Liver (tissue), 9 donors: Measurements from ENCODE around the gene ARHGEF12. TPM values are rescaled to one million over a fixed set of nuclear protein-coding genes. Genes with fewer than 3 reads are reported as not detected.

ENCODE experiments used
- DNase-seq: peaks from one replicate; pipeline ENCODE4 v3.0.0-alpha.2; 2017; ENCODE audit warnings: low spot score
- H3K27ac ChIP-seq, 2 donors: one replicate each; pipeline ENCODE4 v1.7.0; 2013; ENCODE audit warnings: inconsistent platforms in 2 of 2, low read length in 2 of 2, control low read depth in 1 of 2, low read depth in 1 of 2, mild to moderate bottlenecking in 1 of 2
- H3K27me3 ChIP-seq, 4 donors: one replicate each; pipeline versions ENCODE4 v1.6.1 to v1.7.0; 2013; ENCODE audit warnings: low read length in 3 of 4, inconsistent platforms in 1 of 4, mild to moderate bottlenecking in 1 of 4, moderate library complexity in 1 of 4; ENCODE audit not compliant: control insufficient read depth in 4 of 4, insufficient read depth in 4 of 4
- H3K36me3 ChIP-seq, 4 donors: one replicate each; pipeline versions ENCODE4 v1.6.1 to v1.7.0; 2013; ENCODE audit warnings: low read length in 3 of 4, mild to moderate bottlenecking in 3 of 4, low read depth in 1 of 4, moderate library complexity in 1 of 4; ENCODE audit not compliant: control insufficient read depth in 4 of 4, insufficient read depth in 3 of 4
- H3K4me1 ChIP-seq, 4 donors: one replicate each; pipeline versions ENCODE4 v1.6.1 to v1.7.0; 2013; ENCODE audit warnings: low read length in 3 of 4, mild to moderate bottlenecking in 3 of 4, moderate library complexity in 1 of 4; ENCODE audit not compliant: control insufficient read depth in 4 of 4, insufficient read depth in 4 of 4
- H3K4me3 ChIP-seq, 3 donors: one replicate each; pipeline versions ENCODE4 v1.6.1 to v1.7.0; 2013; ENCODE audit warnings: low read length in 3 of 3, control low read depth in 1 of 3, low read depth in 1 of 3, mild to moderate bottlenecking in 1 of 3
- H3K9ac ChIP-seq, 2 donors: one replicate each; pipeline ENCODE4 v1.7.0; 2013; ENCODE audit warnings: low read length in 2 of 2, mild to moderate bottlenecking in 2 of 2, moderate library complexity in 2 of 2, control low read depth in 1 of 2, low read depth in 1 of 2
- H3K9me3 ChIP-seq, 4 donors: one replicate each; pipeline versions ENCODE4 v1.6.1 to v1.7.0; 2013; ENCODE audit warnings: low read length in 3 of 4; ENCODE audit not compliant: control insufficient read depth in 4 of 4
- CTCF ChIP-seq: fragments of 150-350 bp; IDR thresholded peaks from 2 replicates; pipeline ENCODE4 v1.5.1; 2017; ENCODE audit warnings: improper control_type of control experiment, low read depth, low read length; ENCODE audit not compliant: missing input control
- FOXA1 ChIP-seq: IDR thresholded peaks from 2 replicates; pipeline ENCODE4 v1.6.1; 2016; ENCODE audit warnings: antibody characterized with exemption
- FOXA2 ChIP-seq: IDR thresholded peaks from 2 replicates; pipeline ENCODE4 v1.6.1; 2016; ENCODE audit warnings: antibody characterized with exemption
- GABPA ChIP-seq, 2 donors: IDR thresholded peaks in 1 of 2; conservative IDR thresholded peaks in 1 of 2; 2 replicates each; pipeline ENCODE4 v1.6.1; 2016; ENCODE audit warnings: antibody characterized with exemption in 2 of 2, mild to moderate bottlenecking in 1 of 2, moderate library complexity in 1 of 2
- HNF4A ChIP-seq, 2 donors: conservative IDR thresholded peaks; 2 replicates each; pipeline ENCODE4 v1.6.1; 2016; ENCODE audit warnings: antibody characterized with exemption in 2 of 2, mild to moderate bottlenecking in 2 of 2
- HNF4G ChIP-seq: IDR thresholded peaks from 2 replicates; pipeline ENCODE4 v1.6.1; 2016; ENCODE audit warnings: antibody characterized with exemption
- JUND ChIP-seq, 2 donors: IDR thresholded peaks; 2 replicates each; pipeline ENCODE4 v1.6.1; 2016; ENCODE audit warnings: antibody characterized with exemption in 2 of 2
- NR2F2 ChIP-seq: IDR thresholded peaks from 2 replicates; pipeline ENCODE4 v1.6.1; 2016; ENCODE audit warnings: antibody characterized with exemption
- RAD21 ChIP-seq, 2 donors: IDR thresholded peaks; 2 replicates each; pipeline ENCODE4 v1.6.1; 2016; ENCODE audit warnings: antibody characterized with exemption in 2 of 2, mild to moderate bottlenecking in 2 of 2
- RXRA ChIP-seq, 2 donors: IDR thresholded peaks; 2 replicates each; pipeline ENCODE4 v1.6.1; 2017 to 2018; ENCODE audit warnings: antibody characterized with exemption in 2 of 2, mild to moderate bottlenecking in 1 of 2
- SP1 ChIP-seq: IDR thresholded peaks from 2 replicates; pipeline ENCODE4 v1.6.1; 2018; ENCODE audit warnings: antibody characterized with exemption, mild to moderate bottlenecking
- TAF1 ChIP-seq: conservative IDR thresholded peaks from 2 replicates; pipeline ENCODE4 v1.6.1; 2016; ENCODE audit warnings: antibody characterized with exemption, mild to moderate bottlenecking
- YY1 ChIP-seq: IDR thresholded peaks from 2 replicates; pipeline ENCODE4 v1.6.1; 2016; ENCODE audit warnings: antibody characterized with exemption, mild to moderate bottlenecking
- WGBS: extraction: QIAGEN DNeasy Blood & Tissue Kit; methylation state at CpG from one replicate; pipeline ENCODE4 v1.1.7; 2013; 5-methylcytosine and 5-hydroxymethylcytosine counted together
- polyA plus RNA-seq, 2 donors: library from polyadenylated mRNA; stranded (reverse) in 1 of 2; unstranded in 1 of 2; fragments of 200-250 nt in 1 of 2; fragments of >200 nt in 1 of 2; fragmentation: Nextera tagmentation in 1 of 2; extraction: Ambion mirVana in 1 of 2; gene quantifications; one replicate each; pipeline versions ENCODE4 v1.2.1 to v1.2.3, GENCODE V29; 2013 to 2015
- total RNA-seq, 2 donors: library from RNA; depleted of rRNA; stranded (reverse); fragments of >200 nt; gene quantifications; one replicate each; pipeline ENCODE4 v1.2.3, GENCODE V29; 2014
- TF ChIP-seq, protein P1 (sequence below): IDR thresholded peaks from 2 replicates; pipeline ENCODE4 v1.6.1; 2016; ENCODE audit warnings: antibody characterized with exemption
- TF ChIP-seq, protein P2 (sequence below): IDR thresholded peaks from 2 replicates; pipeline ENCODE4 v1.6.1; 2016; ENCODE audit warnings: antibody characterized with exemption
- TF ChIP-seq, protein P3 (sequence below): IDR thresholded peaks from 2 replicates; pipeline ENCODE4 v1.6.1; 2016; ENCODE audit warnings: antibody characterized with exemption, mild to moderate bottlenecking
- TF ChIP-seq, protein P4 (sequence below): IDR thresholded peaks from 2 replicates; pipeline ENCODE4 v1.6.1; 2016; ENCODE audit warnings: antibody characterized with exemption
- donor health status: healthy.
- donor health status: healthy.
- donor health status: healthy.
- donor health status: healthy.
- donor health status: healthy.

Gene ARHGEF12
- total and polyA plus RNA-seq, 4 donors: 28.0 to 169 (median 53.9) TPM

DNA sequence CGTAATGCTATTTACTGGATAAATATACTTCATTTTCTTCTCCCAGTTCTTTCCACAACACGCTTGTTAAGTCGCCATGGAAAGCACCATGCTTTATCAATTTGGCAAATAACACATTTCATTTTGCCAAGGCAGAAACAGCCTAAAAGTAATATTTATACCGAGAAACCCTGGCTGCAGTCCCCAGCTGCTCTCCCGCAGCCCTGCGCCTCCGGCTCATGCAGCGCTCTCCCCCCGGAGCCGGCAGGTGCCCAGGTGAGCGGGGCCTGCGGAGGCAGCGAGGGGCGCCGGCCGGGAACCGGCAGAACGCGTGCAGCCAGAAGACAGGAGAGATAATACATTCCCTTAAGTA is 681 bp upstream of the ARHGEF12 start:
- Histone ChIP-seq H3K4me3 (peak overlapping the region; percentile 28 to 99 (median 39)), H3K27ac (peak overlapping the region; percentile 92 to 94), H3K36me3 (no peaks in the 10 kb centered on the region), H3K9ac (peak overlapping the region; percentile 75 to 97), H3K27me3 (no peaks in the 10 kb centered on the region), H3K9me3 (no peaks in the 10 kb centered on the region), H3K4me1 (peaks cover 0 to 8% (median 1%) of the 10 kb centered on the region in 4 donors)
- TF ChIP-seq, protein P1, sequence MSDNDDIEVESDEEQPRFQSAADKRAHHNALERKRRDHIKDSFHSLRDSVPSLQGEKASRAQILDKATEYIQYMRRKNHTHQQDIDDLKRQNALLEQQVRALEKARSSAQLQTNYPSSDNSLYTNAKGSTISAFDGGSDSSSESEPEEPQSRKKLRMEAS: no peak
- TF ChIP-seq RXRA (IDR thresholded peaks at IDR 0.05) (no peak), HNF4A (conservative IDR thresholded peaks at IDR 0.05) (no peak), NR2F2 (no peak), CTCF (no peak), GABPA (IDR thresholded peaks at IDR 0.05 in 1 of 2, conservative IDR thresholded peaks at IDR 0.05 in 1 of 2) (no peak), SP1 (no peak), FOXA1 (no peak), JUND (IDR thresholded peaks at IDR 0.05) (no peak), TAF1 (no peak), FOXA2 (no peak), YY1 (no peak), HNF4G (no peak), RAD21 (IDR thresholded peaks at IDR 0.05) (no peak)
- TF ChIP-seq, protein P2, sequence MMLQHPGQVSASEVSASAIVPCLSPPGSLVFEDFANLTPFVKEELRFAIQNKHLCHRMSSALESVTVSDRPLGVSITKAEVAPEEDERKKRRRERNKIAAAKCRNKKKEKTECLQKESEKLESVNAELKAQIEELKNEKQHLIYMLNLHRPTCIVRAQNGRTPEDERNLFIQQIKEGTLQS: no peak
- TF ChIP-seq, protein P3, sequence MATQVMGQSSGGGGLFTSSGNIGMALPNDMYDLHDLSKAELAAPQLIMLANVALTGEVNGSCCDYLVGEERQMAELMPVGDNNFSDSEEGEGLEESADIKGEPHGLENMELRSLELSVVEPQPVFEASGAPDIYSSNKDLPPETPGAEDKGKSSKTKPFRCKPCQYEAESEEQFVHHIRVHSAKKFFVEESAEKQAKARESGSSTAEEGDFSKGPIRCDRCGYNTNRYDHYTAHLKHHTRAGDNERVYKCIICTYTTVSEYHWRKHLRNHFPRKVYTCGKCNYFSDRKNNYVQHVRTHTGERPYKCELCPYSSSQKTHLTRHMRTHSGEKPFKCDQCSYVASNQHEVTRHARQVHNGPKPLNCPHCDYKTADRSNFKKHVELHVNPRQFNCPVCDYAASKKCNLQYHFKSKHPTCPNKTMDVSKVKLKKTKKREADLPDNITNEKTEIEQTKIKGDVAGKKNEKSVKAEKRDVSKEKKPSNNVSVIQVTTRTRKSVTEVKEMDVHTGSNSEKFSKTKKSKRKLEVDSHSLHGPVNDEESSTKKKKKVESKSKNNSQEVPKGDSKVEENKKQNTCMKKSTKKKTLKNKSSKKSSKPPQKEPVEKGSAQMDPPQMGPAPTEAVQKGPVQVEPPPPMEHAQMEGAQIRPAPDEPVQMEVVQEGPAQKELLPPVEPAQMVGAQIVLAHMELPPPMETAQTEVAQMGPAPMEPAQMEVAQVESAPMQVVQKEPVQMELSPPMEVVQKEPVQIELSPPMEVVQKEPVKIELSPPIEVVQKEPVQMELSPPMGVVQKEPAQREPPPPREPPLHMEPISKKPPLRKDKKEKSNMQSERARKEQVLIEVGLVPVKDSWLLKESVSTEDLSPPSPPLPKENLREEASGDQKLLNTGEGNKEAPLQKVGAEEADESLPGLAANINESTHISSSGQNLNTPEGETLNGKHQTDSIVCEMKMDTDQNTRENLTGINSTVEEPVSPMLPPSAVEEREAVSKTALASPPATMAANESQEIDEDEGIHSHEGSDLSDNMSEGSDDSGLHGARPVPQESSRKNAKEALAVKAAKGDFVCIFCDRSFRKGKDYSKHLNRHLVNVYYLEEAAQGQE: no peak
- TF ChIP-seq, protein P4, sequence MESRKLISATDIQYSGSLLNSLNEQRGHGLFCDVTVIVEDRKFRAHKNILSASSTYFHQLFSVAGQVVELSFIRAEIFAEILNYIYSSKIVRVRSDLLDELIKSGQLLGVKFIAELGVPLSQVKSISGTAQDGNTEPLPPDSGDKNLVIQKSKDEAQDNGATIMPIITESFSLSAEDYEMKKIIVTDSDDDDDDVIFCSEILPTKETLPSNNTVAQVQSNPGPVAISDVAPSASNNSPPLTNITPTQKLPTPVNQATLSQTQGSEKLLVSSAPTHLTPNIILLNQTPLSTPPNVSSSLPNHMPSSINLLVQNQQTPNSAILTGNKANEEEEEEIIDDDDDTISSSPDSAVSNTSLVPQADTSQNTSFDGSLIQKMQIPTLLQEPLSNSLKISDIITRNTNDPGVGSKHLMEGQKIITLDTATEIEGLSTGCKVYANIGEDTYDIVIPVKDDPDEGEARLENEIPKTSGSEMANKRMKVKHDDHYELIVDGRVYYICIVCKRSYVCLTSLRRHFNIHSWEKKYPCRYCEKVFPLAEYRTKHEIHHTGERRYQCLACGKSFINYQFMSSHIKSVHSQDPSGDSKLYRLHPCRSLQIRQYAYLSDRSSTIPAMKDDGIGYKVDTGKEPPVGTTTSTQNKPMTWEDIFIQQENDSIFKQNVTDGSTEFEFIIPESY: no peak
- DNase-seq: no peak
- under 1% methylated on average over 19 of the region's 19 CpGs for WGBS
